CD4-positive, CD25-positive, alpha-beta regulatory T cell (primary cell): Measurements from ENCODE around the gene PTPRG. TPM values are rescaled to one million over a fixed set of nuclear protein-coding genes. Genes with fewer than 3 reads are reported as not detected.

ENCODE experiments used
- ATAC-seq, 2 donors: fragments of 150-1000 bp; cut with Tn5 transposase; one replicate each; pipeline ENCODE4 v1.10.0; 2021; ENCODE audit warnings: low read depth in 2 of 2, moderate number of reproducible peaks in 2 of 2, moderate library complexity in 1 of 2
- DNase-seq, 3 donors: peaks; one replicate each; pipeline versions ENCODE4 v3.0.0 to v3.0.0-alpha.2; 2012 to 2022; ENCODE audit warnings: mixed read lengths in 1 of 3
- H3K27ac ChIP-seq: one replicate; pipeline ENCODE4 v1.7.0; 2013; ENCODE audit warnings: mild to moderate bottlenecking, low read length; ENCODE audit not compliant: insufficient read depth, poor library complexity, severe bottlenecking
- H3K27me3 ChIP-seq: one replicate; pipeline ENCODE4 v1.7.0; 2013; ENCODE audit warnings: low read length; ENCODE audit not compliant: control insufficient read depth, insufficient read depth
- H3K36me3 ChIP-seq: one replicate; pipeline ENCODE4 v1.7.0; 2013; ENCODE audit warnings: mild to moderate bottlenecking, low read length, moderate library complexity; ENCODE audit not compliant: control insufficient read depth, insufficient read depth
- H3K4me1 ChIP-seq: 2 replicates; pipeline ENCODE4 v1.7.0; 2013; ENCODE audit warnings: mild to moderate bottlenecking, low read length; ENCODE audit not compliant: insufficient read depth, control insufficient read depth, poor library complexity, severe bottlenecking
- H3K4me3 ChIP-seq: one replicate; pipeline ENCODE4 v1.7.0; 2013; ENCODE audit warnings: low read depth, mild to moderate bottlenecking, low read length, moderate library complexity
- H3K9me3 ChIP-seq, 2 experiments: 1 replicate in 1 of 2; 2 replicates in 1 of 2; pipeline ENCODE4 v1.7.0; 2013; ENCODE audit warnings: low read length in 2 of 2, mild to moderate bottlenecking in 1 of 2, moderate library complexity in 1 of 2; ENCODE audit not compliant: control insufficient read depth in 2 of 2
- H3K27ac Mint-ChIP-seq, 3 donors: one replicate each; pipeline ENCODE4 v1.8.0; 2020 to 2022; ENCODE audit warnings: mild to moderate bottlenecking in 3 of 3, mixed read lengths in 3 of 3, moderate library complexity in 2 of 3
- H3K27me3 Mint-ChIP-seq: one replicate; pipeline ENCODE4 v1.8.0; 2022; ENCODE audit warnings: mild to moderate bottlenecking, mixed read lengths
- H3K36me3 Mint-ChIP-seq: one replicate; pipeline ENCODE4 v1.8.0; 2020; ENCODE audit warnings: mixed read lengths
- H3K4me1 Mint-ChIP-seq, 4 donors: one replicate each; pipeline ENCODE4 v1.8.0; 2020 to 2022; ENCODE audit warnings: mixed read lengths in 4 of 4, mild to moderate bottlenecking in 1 of 4
- H3K4me3 Mint-ChIP-seq, 4 donors: one replicate each; pipeline ENCODE4 v1.8.0; 2020 to 2022; ENCODE audit warnings: mild to moderate bottlenecking in 4 of 4, mixed read lengths in 4 of 4, moderate library complexity in 3 of 4
- H3K9me3 Mint-ChIP-seq, 7 donors: one replicate each; pipeline ENCODE4 v1.8.0; 2020 to 2022; ENCODE audit warnings: mixed read lengths in 7 of 7, mild to moderate bottlenecking in 3 of 7, moderate library complexity in 2 of 7
- polyA plus RNA-seq, 4 donors: library from polyadenylated mRNA; unstranded; fragments of 300-500 nt; fragmentation: Illumina TruSeq; gene quantifications; one replicate each; pipeline ENCODE4 v1.2.3, GENCODE V29; 2021
- total RNA-seq: library from RNA; stranded (reverse); gene quantifications from one replicate; pipeline ENCODE4 v1.2.3, GENCODE V29; 2022

The PTPRG gene
- total and polyA plus RNA-seq, 5 donors from 2014 or later = not detected

GRCh38 chr3:61794961-61795360 lies 233.6 kb downstream of the PTPRG start:
- peaks cover 0 to 3% (median 0%) of the 10 kb centered on the region in 7 donors for H3K9me3 Mint-ChIP-seq
- no peak overlapping the region for H3K27ac Mint-ChIP-seq
- Histone ChIP-seq H3K27me3 (no peaks in the 10 kb centered on the region), H3K9me3 (no peaks in the 10 kb centered on the region), H3K4me1 (no peaks in the 10 kb centered on the region), H3K4me3 (no peak overlapping the region), H3K27ac (no peak overlapping the region), H3K36me3 (no peaks in the 10 kb centered on the region)
- ATAC-seq (no peak), DNase-seq (no peak)
- H3K4me3 Mint-ChIP-seq = no peak overlapping the region
- no peaks in the 10 kb centered on the region for H3K36me3 Mint-ChIP-seq
- no peaks in the 10 kb centered on the region for H3K27me3 Mint-ChIP-seq
- no peaks in the 10 kb centered on the region for H3K4me1 Mint-ChIP-seq

GRCh38 chr3:61796088-61796680 lies 234.8 kb downstream of the PTPRG start:
- Histone ChIP-seq H3K4me1 (no peaks in the 10 kb centered on the region), H3K4me3 (no peak overlapping the region), H3K9me3 (no peaks in the 10 kb centered on the region), H3K27ac (no peak overlapping the region), H3K27me3 (no peaks in the 10 kb centered on the region), H3K36me3 (no peaks in the 10 kb centered on the region)
- Mint-ChIP-seq H3K36me3 (no peaks in the 10 kb centered on the region), H3K4me1 (no peaks in the 10 kb centered on the region), H3K27me3 (no peaks in the 10 kb centered on the region), H3K9me3 (peaks cover 0 to 3% (median 0%) of the 10 kb centered on the region in 7 donors), H3K4me3 (no peak overlapping the region), H3K27ac (no peak overlapping the region)
- DNase-seq (no peak), ATAC-seq (no peak)

DNA sequence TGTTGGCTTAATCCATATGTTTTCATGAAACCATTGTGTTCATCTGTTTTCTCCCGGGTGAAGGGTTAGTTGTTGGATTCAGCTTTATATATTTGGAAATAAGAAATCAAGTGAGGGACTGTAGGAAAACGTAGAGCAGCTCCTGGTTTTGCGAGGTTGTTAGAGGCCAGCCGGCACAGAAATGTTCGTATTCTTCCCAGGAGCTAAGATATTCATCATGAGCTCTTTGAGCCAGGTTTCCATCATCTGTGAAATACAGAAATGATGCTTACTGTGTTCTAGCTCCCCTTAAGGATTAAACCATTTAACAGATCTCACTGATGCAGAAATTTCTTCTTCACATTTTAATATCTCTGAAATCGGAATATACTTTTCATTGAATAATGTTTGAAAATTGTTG lies 235.5 kb downstream of the PTPRG start:
- H3K27me3 Mint-ChIP-seq = no peaks in the 10 kb centered on the region
- Histone ChIP-seq H3K27ac (no peak overlapping the region), H3K27me3 (no peaks in the 10 kb centered on the region), H3K9me3 (no peaks in the 10 kb centered on the region), H3K4me3 (no peak overlapping the region), H3K4me1 (no peaks in the 10 kb centered on the region), H3K36me3 (no peaks in the 10 kb centered on the region)
- no peak overlapping the region for H3K4me3 Mint-ChIP-seq
- H3K9me3 Mint-ChIP-seq = peaks cover 0 to 3% (median 0%) of the 10 kb centered on the region in 7 donors
- H3K27ac Mint-ChIP-seq = no peak overlapping the region
- DNase-seq (no peak), ATAC-seq (no peak)
- H3K36me3 Mint-ChIP-seq = no peaks in the 10 kb centered on the region
- no peaks in the 10 kb centered on the region for H3K4me1 Mint-ChIP-seq

- Mint-ChIP-seq H3K27me3 (no peaks in the 10 kb centered on the region), H3K9me3 (peaks cover 0 to 7% (median 0%) of the 10 kb centered on the region in 7 donors), H3K4me1 (no peaks in the 10 kb centered on the region), H3K36me3 (no peaks in the 10 kb centered on the region), H3K27ac (no peak overlapping the region), H3K4me3 (no peak overlapping the region)
- no peaks in the 10 kb centered on the region for H3K27me3 ChIP-seq
- no peak for ATAC-seq
- no peaks in the 10 kb centered on the region for H3K36me3 ChIP-seq
- H3K4me1 ChIP-seq = no peaks in the 10 kb centered on the region
- H3K9me3 ChIP-seq = no peaks in the 10 kb centered on the region
- DNase-seq = no peak
- no peak overlapping the region for H3K4me3 ChIP-seq
- H3K27ac ChIP-seq = no peak overlapping the region
These were observed 241.4 kb downstream of the PTPRG start for GRCh38 chr3:61802772-61803171.

DNA sequence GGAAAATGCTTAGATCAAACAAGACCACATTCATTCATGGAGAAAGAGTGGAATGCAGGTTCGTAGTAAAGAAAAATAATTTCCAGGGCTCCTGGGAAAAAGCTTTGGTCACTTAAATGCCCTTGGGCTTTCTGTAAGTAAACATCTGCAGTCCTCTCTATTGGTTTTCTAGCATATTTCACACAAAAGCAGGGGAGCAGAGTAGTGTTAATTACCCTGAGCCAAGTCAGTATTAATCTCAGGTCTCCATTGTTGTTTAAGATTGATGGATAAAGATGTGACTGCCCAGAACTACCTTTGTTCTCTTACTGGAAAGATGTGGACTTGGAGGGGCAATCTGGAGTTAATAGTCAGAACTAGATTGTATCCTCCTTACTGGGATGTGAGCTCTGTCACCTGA lies 242.6 kb downstream of the PTPRG start:
- Histone ChIP-seq H3K36me3 (no peaks in the 10 kb centered on the region), H3K4me3 (no peak overlapping the region), H3K9me3 (no peaks in the 10 kb centered on the region), H3K27me3 (no peaks in the 10 kb centered on the region), H3K4me1 (no peaks in the 10 kb centered on the region), H3K27ac (no peak overlapping the region)
- Mint-ChIP-seq H3K36me3 (no peaks in the 10 kb centered on the region), H3K9me3 (peaks cover 0 to 7% (median 0%) of the 10 kb centered on the region in 7 donors), H3K27ac (no peak overlapping the region), H3K4me3 (no peak overlapping the region), H3K4me1 (no peaks in the 10 kb centered on the region), H3K27me3 (no peaks in the 10 kb centered on the region)
- DNase-seq = no peak
- ATAC-seq = no peak

GRCh38 chr3:61804782-61805181 lies 243.4 kb downstream of the PTPRG start:
- Histone ChIP-seq H3K27me3 (no peaks in the 10 kb centered on the region), H3K4me1 (no peaks in the 10 kb centered on the region), H3K36me3 (no peaks in the 10 kb centered on the region), H3K9me3 (no peaks in the 10 kb centered on the region), H3K4me3 (no peak overlapping the region), H3K27ac (no peak overlapping the region)
- Mint-ChIP-seq H3K27me3 (no peaks in the 10 kb centered on the region), H3K4me3 (no peak overlapping the region), H3K9me3 (peaks cover 0 to 7% (median 0%) of the 10 kb centered on the region in 7 donors), H3K27ac (no peak overlapping the region), H3K36me3 (no peaks in the 10 kb centered on the region), H3K4me1 (no peaks in the 10 kb centered on the region)
- ATAC-seq (no peak), DNase-seq (no peak)

- H3K27ac Mint-ChIP-seq = no peak overlapping the region
- Histone ChIP-seq H3K27ac (no peak overlapping the region), H3K27me3 (no peaks in the 10 kb centered on the region), H3K4me3 (no peak overlapping the region), H3K36me3 (no peaks in the 10 kb centered on the region), H3K9me3 (no peaks in the 10 kb centered on the region), H3K4me1 (no peaks in the 10 kb centered on the region)
- H3K9me3 Mint-ChIP-seq = peaks cover 0 to 7% (median 0%) of the 10 kb centered on the region in 7 donors
- no peaks in the 10 kb centered on the region for H3K27me3 Mint-ChIP-seq
- no peaks in the 10 kb centered on the region for H3K36me3 Mint-ChIP-seq
- H3K4me3 Mint-ChIP-seq = no peak overlapping the region
- ATAC-seq (no peak), DNase-seq (no peak)
- no peaks in the 10 kb centered on the region for H3K4me1 Mint-ChIP-seq
These were observed 244.2 kb downstream of the PTPRG start for GRCh38 chr3:61805510-61806080.

GRCh38 chr3:61806810-61807209 lies 245.4 kb downstream of the PTPRG start:
- DNase-seq (no peak), ATAC-seq (no peak)
- H3K4me3 Mint-ChIP-seq = no peak overlapping the region
- H3K27me3 Mint-ChIP-seq = peaks cover 4% of the 10 kb centered on the region
- no peaks in the 10 kb centered on the region for H3K36me3 Mint-ChIP-seq
- no peaks in the 10 kb centered on the region for H3K9me3 ChIP-seq
- H3K4me1 Mint-ChIP-seq = no peaks in the 10 kb centered on the region
- H3K36me3 ChIP-seq = no peaks in the 10 kb centered on the region
- H3K27me3 ChIP-seq = no peaks in the 10 kb centered on the region
- H3K4me1 ChIP-seq = no peaks in the 10 kb centered on the region
- no peak overlapping the region for H3K27ac Mint-ChIP-seq
- no peak overlapping the region for H3K4me3 ChIP-seq
- H3K9me3 Mint-ChIP-seq = peaks cover 0 to 7% (median 1%) of the 10 kb centered on the region in 7 donors
- H3K27ac ChIP-seq = no peak overlapping the region
